Keratinocyte (primary cell): Measurements from ENCODE around the gene GBGT1.

ENCODE experiments used
- EZH2 ChIP-seq: IDR thresholded peaks from one replicate; pipeline ENCODE4 v1.6.1; 2012; ENCODE audit warnings: inconsistent platforms, mild to moderate bottlenecking, low read length, moderate library complexity
- TF ChIP-seq, protein P1 (sequence below), 3 experiments: IDR thresholded peaks in 1 of 3; conservative IDR thresholded peaks in 1 of 3; optimal IDR thresholded peaks in 1 of 3; 2 replicates in 2 of 3; 3 replicates in 1 of 3; pipeline versions ENCODE3 to v1.5.1; 2011; ENCODE audit warnings: low read length in 3 of 3, mild to moderate bottlenecking in 3 of 3, moderate library complexity in 2 of 3, control low read depth in 1 of 3, inconsistent platforms in 1 of 3; ENCODE audit not compliant: insufficient read depth in 2 of 3; ENCODE audit errors: extremely low read depth in 1 of 3

- TF ChIP-seq, protein P1, sequence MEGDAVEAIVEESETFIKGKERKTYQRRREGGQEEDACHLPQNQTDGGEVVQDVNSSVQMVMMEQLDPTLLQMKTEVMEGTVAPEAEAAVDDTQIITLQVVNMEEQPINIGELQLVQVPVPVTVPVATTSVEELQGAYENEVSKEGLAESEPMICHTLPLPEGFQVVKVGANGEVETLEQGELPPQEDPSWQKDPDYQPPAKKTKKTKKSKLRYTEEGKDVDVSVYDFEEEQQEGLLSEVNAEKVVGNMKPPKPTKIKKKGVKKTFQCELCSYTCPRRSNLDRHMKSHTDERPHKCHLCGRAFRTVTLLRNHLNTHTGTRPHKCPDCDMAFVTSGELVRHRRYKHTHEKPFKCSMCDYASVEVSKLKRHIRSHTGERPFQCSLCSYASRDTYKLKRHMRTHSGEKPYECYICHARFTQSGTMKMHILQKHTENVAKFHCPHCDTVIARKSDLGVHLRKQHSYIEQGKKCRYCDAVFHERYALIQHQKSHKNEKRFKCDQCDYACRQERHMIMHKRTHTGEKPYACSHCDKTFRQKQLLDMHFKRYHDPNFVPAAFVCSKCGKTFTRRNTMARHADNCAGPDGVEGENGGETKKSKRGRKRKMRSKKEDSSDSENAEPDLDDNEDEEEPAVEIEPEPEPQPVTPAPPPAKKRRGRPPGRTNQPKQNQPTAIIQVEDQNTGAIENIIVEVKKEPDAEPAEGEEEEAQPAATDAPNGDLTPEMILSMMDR (optimal IDR thresholded peaks at IDR 0.05 in 1 of 3, IDR thresholded peaks at IDR 0.05 in 1 of 3, conservative IDR thresholded peaks at IDR 0.05 in 1 of 3; ENCODE audit: extremely low read depth in 1 of 3, insufficient read depth in 2 of 3, low read length in 3 of 3), result no peak
- no peak for TF ChIP-seq EZH2
Observed at GRCh38 chr9:133111808-133112662, 51.7 kb downstream of the GBGT1 start.
